Loucy (cell line): ENCODE data around the gene PDCL3.

Experiments
- H2AFZ ChIP-seq: fragments of 200-600 bp; sonication (generic); 2 replicates; pipeline ENCODE4 v1.6.0; 2016; ENCODE audit warnings: antibody characterized with exemption, mild to moderate bottlenecking, low read length, moderate library complexity
- H3F3A ChIP-seq: fragments of 200-600 bp; 2 replicates; pipeline ENCODE4 v1.6.0; 2016; ENCODE audit warnings: antibody characterized with exemption, low read depth, mild to moderate bottlenecking
- H3K27me3 ChIP-seq: fragments of 200-600 bp; sonication (generic); 2 replicates; pipeline ENCODE4 v1.6.1; 2014; ENCODE audit warnings: low read length, mild to moderate bottlenecking; ENCODE audit not compliant: insufficient read depth, poor library complexity, severe bottlenecking
- H3K36me3 ChIP-seq: fragments of 200-600 bp; sonication (generic); 2 replicates; pipeline ENCODE4 v1.6.1; 2016; ENCODE audit warnings: low read length; ENCODE audit not compliant: insufficient read depth
- H3K4me1 ChIP-seq: fragments of 200-600 bp; sonication (generic); 2 replicates; pipeline ENCODE4 v1.5.1; 2014; ENCODE audit warnings: low read length, mild to moderate bottlenecking; ENCODE audit not compliant: insufficient read depth, poor library complexity, severe bottlenecking
- H3K4me2 ChIP-seq: fragments of 200-600 bp; sonication (generic); 2 replicates; pipeline ENCODE4 v1.6.0; 2014; ENCODE audit warnings: antibody characterized with exemption, low read length, low read depth, mild to moderate bottlenecking; ENCODE audit not compliant: poor library complexity, severe bottlenecking
- H3K4me3 ChIP-seq: fragments of 200-600 bp; sonication (generic); 2 replicates; pipeline ENCODE4 v1.5.1; 2014; ENCODE audit warnings: low read length, mild to moderate bottlenecking, mixed read lengths; ENCODE audit not compliant: poor library complexity, severe bottlenecking
- H3K79me2 ChIP-seq: fragments of 200-600 bp; sonication (generic); 2 replicates; pipeline ENCODE4 v1.6.1; 2014; ENCODE audit warnings: low read length; ENCODE audit not compliant: insufficient read depth
- H3K9ac ChIP-seq: fragments of 200-600 bp; sonication (generic); 2 replicates; pipeline ENCODE4 v1.6.0; 2014; ENCODE audit warnings: mild to moderate bottlenecking, low read depth, low read length, moderate library complexity; ENCODE audit not compliant: poor library complexity, severe bottlenecking
- H3K9me2 ChIP-seq: fragments of 200-600 bp; sonication (generic); replicated peaks from 2 replicates; pipeline ENCODE4 v1.6.1; 2016; ENCODE audit warnings: low read depth, low read length, mixed read lengths
- H3K9me3 ChIP-seq: fragments of 200-600 bp; sonication (generic); 2 replicates; pipeline ENCODE4 v1.6.1; 2014; ENCODE audit warnings: mild to moderate bottlenecking, antibody characterized with exemption, low read length, low read depth; ENCODE audit not compliant: insufficient read depth
- H4K20me1 ChIP-seq: fragments of 200-600 bp; sonication (generic); 2 replicates; pipeline ENCODE4 v1.6.0; 2014; ENCODE audit warnings: antibody characterized with exemption, low read length, mild to moderate bottlenecking; ENCODE audit not compliant: insufficient read depth, poor library complexity, severe bottlenecking
- EZH2phosphoT487 ChIP-seq: fragments of 200-600 bp; IDR thresholded peaks from 2 replicates; pipeline ENCODE4 v1.6.1; 2018; ENCODE audit warnings: antibody characterized with exemption, mild to moderate bottlenecking, moderate library complexity, borderline replicate concordance
- TF ChIP-seq, protein P1 (sequence below): fragments of 200-600 bp; sonication (generic); conservative IDR thresholded peaks from 2 replicates; pipeline ENCODE4 v1.5.1; 2014; ENCODE audit warnings: mild to moderate bottlenecking, antibody characterized with exemption, low read length

The PDCL3 gene

DNA sequence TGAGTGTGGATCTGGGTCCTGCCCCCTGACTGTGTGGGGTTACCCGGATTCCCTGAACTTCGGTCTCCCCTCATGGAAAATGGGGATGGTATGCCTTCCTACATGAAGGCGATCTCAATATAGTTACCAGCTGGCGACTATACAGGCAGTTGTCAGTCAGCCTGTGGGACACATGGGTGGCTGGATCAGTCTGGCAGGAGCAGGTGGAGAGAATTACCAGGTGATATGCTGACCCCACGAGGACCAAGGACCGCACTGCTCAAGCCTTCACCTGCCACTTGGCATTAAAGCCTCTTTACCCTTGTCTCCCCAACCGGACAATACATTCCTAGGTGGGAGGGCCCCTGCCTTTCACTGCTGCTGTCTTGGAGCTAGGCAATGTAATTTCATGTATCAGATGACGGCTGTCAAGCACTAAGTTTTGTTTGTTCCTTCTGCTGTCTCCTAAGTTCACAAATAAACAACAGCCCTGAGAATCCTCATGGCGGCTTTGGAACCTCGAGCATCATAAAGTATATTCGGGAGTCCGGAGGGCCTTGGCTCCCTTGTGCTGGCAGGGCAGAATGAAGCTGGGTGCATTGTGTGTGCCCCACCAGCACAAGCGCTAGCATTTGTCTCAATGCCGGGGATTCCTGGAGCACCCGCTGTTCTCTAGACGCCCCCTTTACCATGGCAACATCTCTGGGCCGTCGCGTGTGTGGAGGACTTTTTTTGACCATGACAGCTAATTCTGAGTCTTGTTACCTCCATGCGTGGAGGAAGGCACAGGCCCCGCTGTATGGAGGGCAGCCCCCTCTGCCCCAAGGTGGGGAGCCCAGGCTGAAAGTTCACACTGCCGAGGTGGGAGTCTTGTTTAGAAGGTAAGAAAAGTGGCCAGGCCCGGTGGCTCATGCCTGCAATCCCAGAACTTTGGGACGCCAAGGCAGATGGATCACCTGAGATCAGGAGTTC is 48.6 kb downstream of the PDCL3 start:
- no peak overlapping the region for H2AFZ ChIP-seq
- no peaks in the 10 kb centered on the region for H3K9me3 ChIP-seq
- no peaks in the 10 kb centered on the region for H3K9me2 ChIP-seq
- no peak overlapping the region for H3K4me3 ChIP-seq
- TF ChIP-seq, protein P1, sequence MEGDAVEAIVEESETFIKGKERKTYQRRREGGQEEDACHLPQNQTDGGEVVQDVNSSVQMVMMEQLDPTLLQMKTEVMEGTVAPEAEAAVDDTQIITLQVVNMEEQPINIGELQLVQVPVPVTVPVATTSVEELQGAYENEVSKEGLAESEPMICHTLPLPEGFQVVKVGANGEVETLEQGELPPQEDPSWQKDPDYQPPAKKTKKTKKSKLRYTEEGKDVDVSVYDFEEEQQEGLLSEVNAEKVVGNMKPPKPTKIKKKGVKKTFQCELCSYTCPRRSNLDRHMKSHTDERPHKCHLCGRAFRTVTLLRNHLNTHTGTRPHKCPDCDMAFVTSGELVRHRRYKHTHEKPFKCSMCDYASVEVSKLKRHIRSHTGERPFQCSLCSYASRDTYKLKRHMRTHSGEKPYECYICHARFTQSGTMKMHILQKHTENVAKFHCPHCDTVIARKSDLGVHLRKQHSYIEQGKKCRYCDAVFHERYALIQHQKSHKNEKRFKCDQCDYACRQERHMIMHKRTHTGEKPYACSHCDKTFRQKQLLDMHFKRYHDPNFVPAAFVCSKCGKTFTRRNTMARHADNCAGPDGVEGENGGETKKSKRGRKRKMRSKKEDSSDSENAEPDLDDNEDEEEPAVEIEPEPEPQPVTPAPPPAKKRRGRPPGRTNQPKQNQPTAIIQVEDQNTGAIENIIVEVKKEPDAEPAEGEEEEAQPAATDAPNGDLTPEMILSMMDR = no peak
- TF ChIP-seq EZH2phosphoT487 = no peak
- H3K4me1 ChIP-seq = no peaks in the 10 kb centered on the region
- no peak overlapping the region for H3K4me2 ChIP-seq
- H3K79me2 ChIP-seq = no peaks in the 10 kb centered on the region
- no peaks in the 10 kb centered on the region for H4K20me1 ChIP-seq
- H3K9ac ChIP-seq = no peak overlapping the region
- no peaks in the 10 kb centered on the region for H3F3A ChIP-seq
- no peaks in the 10 kb centered on the region for H3K27me3 ChIP-seq
- H3K36me3 ChIP-seq = no peaks in the 10 kb centered on the region

DNA sequence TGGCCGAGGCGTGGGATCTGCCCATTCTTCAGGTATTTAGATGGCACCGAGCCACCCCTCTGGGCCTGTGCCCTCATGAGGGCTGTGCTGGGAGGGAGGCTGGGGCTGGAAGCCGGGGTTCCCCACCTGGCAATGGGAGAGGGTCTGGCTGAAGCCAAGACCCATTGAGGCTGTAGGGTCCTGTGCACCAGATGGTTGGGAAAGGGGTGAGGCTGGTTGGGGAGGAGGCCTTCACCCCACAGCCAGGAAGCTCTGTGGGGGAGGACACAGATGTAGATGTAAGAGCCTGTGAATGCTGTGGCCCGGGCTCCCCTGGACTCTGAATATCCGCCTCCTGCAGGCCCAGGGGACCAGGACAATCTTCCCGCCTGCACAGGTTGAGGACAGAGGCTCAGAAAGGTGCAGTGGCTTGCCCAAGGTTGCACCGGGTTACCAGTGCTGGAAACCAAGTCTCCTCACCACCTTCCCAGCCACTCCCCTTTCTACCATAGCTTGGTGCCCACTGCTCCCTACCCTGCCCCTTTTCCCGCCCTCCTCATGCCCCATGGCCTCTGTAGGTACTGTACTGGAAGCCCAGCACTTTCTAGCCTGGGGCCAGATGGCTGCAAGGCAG is 49.7 kb downstream of the PDCL3 start:
- Histone ChIP-seq H3K27me3 (no peaks in the 10 kb centered on the region), H3K4me1 (no peaks in the 10 kb centered on the region), H3K79me2 (no peaks in the 10 kb centered on the region), H3K36me3 (no peaks in the 10 kb centered on the region), H3K9me2 (no peaks in the 10 kb centered on the region), H4K20me1 (no peaks in the 10 kb centered on the region), H3K4me2 (no peak overlapping the region), H3F3A (no peaks in the 10 kb centered on the region), H3K9ac (no peak overlapping the region), H3K4me3 (no peak overlapping the region), H3K9me3 (no peaks in the 10 kb centered on the region), H2AFZ (no peak overlapping the region)
- TF ChIP-seq EZH2phosphoT487 = no peak
- TF ChIP-seq, protein P1 = no peak

DNA sequence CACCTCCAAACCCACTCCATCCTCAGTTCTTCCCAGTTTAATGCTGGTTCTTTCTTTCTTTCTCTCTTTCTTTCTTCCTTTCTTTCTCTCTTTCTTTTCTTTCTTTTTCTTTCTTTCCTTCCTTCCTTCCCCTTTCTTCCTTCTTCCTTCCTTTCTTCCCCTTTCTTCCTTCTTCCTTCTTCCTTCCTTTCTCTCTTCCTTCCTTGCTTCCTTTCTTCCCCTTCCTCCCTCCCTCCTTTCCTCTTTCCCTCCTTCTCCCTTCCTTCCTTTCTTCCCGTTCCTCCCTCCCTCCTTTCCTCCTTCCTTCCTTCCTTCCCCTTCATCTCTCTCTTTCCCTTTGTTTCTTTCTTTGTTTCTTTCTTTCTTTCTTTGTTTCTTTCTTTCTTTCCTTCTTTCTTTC is 50.9 kb downstream of the PDCL3 start:
- Histone ChIP-seq H3K4me3 (no peak overlapping the region), H3K9me3 (no peaks in the 10 kb centered on the region)
- TF ChIP-seq EZH2phosphoT487 = no peak
- TF ChIP-seq, protein P1 = no peak

More for the DNA sequence above, 50.9 kb downstream of the PDCL3 start:
- H3K36me3 ChIP-seq = no peaks in the 10 kb centered on the region
- H3F3A ChIP-seq = no peaks in the 10 kb centered on the region
- H3K4me2 ChIP-seq = no peak overlapping the region
- no peaks in the 10 kb centered on the region for H4K20me1 ChIP-seq
- H3K9ac ChIP-seq = no peak overlapping the region
- no peak overlapping the region for H2AFZ ChIP-seq
- no peaks in the 10 kb centered on the region for H3K9me2 ChIP-seq
- no peaks in the 10 kb centered on the region for H3K27me3 ChIP-seq
- no peaks in the 10 kb centered on the region for H3K4me1 ChIP-seq
- H3K79me2 ChIP-seq = no peaks in the 10 kb centered on the region
